ENCODE measurements around the gene NAA80.
"Not testable (repeated sequence)": the region's sequence is repeated elsewhere in the genome, so short reads cannot be mapped to it uniquely, and the experiment has no call there.

NAA80 gene

DNA sequence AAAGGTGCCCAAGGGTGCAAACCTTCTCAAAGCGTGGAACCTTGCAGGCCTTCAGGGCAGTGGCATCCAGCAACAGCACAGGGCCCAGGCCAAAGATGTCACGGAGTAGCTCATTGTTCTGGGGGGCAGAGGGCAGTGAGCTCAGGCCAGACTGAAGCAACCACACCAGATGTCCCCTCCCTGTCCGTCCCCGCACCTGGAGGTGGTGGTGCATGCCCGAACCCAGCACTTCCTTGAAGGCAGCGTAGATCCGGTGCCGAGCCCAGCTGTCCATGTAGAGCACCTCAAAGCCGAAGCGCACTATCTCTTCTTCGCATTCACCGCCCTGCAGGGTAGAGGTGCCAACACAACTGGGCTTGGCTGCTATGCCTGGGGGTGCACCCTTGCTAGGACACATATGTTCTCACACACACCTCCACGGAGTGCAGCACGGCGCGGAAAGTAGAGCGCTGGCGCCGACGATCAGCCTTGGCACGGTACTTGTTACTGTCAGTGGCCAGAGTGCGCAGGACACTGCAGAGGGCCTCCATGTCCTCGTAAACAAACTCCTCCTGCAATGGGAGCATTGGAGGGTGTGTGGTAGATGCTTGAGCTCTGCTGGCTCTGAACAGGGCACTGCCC, 10.7 kb downstream of the NAA80 start:
- DNase-seq = no peak

DNA sequence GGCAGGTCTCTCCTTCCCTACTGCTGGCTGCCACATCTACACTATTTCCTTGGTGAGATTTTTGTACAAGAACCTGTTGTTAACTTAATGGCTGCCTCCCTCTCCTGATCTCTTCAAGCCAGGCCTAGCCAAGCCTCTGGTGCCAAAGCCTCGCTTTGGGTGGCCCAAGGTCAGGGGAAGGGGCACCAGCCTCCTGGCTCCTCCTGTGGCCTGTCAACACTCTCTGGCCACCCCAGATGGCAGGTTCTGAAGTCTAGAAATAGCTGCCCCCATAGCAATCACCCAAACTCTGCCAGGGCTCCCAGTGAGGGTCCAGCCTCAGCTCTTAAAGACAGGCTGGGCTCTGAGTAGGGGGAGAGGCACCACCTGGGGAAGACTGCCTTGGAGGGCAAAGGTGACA, 11.9 kb downstream of the NAA80 start:
- DNase-seq = no peak

DNA sequence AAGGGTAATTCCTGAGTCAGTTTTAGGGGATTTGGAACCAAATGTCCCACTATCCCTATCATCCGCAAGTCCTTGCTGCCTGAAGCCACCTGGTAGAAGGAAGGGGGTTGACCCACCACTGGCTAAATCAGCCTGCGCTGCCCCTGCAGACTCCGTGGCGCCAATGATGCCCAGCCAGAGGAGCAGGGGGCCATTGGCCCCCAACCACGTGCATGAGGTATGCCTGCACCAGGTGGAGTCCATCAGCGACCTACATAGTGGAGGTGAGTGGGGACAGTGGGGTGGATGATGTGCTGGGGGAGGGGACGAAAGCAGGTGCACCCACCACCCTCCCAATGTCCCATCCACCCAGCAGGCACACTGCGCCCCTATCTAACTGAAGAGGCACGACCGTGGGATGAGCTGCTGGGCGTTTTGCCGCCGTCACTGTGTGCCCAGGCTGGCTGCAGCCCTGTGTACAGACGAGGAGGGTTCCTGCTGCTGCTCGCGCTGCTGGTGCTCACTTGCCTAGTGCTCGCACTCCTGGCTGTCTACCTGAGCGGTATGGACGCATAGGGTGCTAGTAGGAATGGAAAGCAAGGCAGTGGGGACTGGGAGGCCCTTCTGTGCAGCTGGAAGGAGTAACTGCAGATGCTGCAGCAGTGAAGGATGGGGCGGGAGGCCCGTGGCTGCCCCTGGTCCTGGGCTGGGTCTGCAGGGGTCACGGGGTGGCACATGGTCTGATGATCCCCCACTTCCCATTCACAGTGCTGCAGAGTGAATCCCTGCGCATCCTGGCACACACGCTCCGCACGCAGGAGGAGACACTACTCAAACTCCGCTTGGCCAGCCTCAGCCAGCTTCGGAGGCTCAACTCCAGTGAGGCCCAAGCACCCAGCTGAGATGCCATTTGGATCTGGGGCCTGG, 12.6 kb downstream of the NAA80 start:
- DNase-seq = no peak

DNA sequence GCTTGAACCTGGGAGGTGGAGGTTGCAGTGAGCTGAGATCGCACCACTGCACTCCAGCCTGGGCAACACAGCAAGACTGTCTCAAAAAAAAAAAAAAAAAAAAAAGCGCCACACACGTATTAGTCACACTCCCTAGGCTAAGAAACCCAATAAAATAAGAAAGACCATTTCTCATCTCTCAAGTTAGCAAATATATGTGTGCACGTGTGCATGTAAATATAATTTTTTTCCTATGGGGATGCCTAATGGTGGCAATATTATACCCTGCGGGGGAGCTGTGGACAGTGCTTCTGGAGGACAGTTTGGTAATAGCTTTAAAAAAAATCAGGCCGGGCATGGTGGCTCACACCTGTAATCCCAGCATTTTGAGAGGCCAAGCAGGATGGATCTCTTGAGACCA, 15.1 kb downstream of the NAA80 start:
- DNase-seq = not testable (repeated sequence)

DNA sequence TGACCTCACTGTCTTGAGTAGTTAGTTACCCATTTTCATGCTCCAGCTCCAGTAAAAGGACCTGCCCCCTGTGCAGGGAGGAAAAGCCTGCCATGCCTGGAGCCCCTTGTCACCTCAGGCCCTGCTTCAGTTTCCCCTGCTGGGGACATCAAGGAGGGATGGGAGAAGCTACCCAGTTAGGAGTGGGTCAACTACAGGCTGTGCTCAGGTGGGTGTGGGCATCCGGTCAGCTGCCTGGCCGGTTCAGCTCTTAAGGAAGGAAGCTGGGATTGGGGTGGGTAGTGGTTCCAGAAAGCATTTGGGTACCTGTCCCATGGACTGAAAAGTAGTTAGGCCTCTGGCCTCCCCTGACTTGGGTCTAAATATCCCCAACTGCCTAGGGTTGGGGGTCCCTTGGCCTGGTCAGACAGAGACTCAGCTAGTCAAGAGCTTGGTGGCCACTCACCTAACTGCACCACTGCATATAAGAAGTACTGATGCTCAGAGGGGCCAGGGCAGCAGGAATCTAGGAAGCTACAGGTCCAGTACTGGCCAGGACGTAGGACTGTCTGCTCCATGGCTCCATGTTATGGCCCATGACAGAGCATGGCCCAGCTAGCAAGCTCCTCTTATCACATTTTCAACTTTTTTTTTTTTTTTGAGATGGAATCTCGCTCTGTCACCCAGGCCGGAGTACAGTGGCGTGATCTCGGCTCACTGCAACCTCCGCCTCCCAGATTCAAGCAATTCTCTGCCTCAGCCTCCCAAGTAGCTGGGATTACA, 19.8 kb downstream of the NAA80 start:
- DNase-seq = no peak

DNA sequence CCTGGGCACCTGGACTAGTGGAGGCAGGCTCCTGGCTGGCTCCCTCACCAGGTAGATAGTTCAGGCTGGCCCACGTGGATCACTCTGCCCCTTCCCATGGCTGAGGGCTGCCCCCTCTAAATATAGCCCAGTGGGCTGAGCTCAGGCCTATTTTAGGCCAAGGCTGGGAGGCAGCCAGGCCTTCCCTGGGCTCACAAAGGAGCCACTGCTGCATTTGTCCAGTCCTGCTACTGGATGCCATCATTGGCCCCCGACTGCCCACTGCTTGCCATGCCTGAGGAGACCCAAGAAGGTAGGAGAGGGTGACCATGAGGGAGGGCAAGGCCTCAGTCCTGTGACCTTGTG, 20.4 kb downstream of the NAA80 start, which contains the start of gene LSMEM2:
TSS of gene LSMEM2 (plus strand) at position 208 of the 345 bp plus-strand sequence. CDS start at position 235, 27 bp downstream.
- no peak for DNase-seq

DNA sequence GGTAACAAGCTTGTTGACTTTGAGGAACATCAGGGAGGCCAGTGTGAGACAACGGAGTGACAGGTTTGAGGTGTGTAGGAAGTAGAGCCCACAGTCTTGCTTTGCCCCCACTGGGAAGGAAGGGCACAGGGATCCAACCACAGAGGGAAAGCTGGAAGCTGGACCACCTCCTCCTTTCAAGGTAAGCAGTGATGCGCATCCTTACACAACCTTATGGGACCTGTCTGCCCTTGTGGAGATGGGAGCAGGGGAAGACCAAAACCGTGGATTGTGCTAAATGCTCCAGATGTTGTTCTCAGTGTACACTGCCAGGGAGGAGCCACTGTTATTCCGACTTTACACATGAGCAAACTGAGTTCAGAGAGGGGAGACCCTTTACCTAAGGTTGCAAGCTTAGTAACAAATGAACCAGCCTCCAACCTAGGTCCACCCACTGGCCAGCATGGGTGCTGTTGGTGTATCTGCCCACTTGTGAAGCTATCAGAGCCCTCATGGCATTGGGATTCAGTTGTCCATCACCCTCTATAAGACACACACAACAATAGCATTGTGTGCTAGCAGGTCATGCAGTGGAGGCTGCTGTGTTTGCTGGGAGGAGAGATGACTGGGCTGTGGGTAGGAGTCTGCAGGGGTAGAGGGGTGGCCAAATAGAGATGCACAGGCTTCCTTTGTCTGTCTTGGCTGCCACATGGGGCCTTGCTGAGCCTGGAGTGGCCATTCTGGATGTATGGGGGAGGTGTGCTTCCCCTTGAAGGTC, 20.9 kb downstream of the NAA80 start:
- DNase-seq = no peak

DNA sequence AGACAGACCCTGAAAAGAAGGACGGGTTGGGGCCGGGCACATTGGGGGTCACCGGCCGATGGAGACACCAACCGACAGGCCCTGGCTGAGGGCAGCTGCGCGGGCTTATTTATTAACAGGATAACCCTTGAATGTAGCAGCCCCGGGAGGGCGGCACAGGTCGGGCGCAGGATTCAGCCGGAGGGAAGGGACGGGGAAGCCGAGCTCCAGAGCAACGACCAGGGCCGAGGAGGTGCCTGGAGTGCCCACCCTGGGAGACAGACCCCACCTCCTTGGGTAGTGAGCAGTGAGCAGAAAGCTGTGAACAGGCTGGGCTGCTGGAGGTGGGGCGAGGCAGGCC, 22.5 kb downstream of the NAA80 start:
- DNase-seq = no peak

DNA sequence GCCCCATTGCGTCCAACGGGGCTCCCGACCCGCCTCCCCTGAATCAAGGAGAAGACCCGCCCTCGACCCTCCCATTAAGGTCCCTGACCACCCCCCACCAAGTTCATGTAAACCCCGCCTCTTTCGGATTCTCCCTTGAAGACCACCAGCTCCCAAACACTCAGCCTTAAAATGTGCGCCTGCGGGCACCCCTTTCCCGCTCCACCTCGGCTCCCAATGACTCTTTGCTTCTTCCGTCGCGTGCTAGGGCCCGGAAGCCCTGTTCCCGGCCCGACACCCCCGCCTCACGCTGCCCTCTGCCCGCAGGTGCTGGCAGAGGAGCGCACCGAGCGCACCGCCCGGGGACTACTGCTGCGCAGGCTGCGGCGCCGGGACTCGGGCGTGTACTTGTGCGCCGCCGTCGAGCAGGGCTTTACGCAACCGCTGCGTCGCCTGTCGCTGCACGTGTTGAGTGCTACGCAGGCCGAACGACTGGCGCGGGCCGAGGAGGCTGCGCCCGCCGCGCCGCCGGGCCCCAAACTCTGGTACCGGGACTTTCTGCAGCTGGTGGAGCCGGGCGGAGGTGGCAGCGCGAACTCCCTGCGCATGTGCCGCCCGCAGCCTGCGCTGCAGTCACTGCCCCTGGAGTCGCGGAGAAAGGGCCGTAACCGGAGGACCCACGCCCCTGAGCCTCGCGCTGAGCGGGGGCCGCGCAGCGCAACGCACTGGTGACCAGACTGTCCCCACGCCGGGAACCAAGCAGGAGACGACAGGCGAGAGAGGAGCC, 23.0 kb downstream of the NAA80 start:
- DNase-seq = no peak

DNA sequence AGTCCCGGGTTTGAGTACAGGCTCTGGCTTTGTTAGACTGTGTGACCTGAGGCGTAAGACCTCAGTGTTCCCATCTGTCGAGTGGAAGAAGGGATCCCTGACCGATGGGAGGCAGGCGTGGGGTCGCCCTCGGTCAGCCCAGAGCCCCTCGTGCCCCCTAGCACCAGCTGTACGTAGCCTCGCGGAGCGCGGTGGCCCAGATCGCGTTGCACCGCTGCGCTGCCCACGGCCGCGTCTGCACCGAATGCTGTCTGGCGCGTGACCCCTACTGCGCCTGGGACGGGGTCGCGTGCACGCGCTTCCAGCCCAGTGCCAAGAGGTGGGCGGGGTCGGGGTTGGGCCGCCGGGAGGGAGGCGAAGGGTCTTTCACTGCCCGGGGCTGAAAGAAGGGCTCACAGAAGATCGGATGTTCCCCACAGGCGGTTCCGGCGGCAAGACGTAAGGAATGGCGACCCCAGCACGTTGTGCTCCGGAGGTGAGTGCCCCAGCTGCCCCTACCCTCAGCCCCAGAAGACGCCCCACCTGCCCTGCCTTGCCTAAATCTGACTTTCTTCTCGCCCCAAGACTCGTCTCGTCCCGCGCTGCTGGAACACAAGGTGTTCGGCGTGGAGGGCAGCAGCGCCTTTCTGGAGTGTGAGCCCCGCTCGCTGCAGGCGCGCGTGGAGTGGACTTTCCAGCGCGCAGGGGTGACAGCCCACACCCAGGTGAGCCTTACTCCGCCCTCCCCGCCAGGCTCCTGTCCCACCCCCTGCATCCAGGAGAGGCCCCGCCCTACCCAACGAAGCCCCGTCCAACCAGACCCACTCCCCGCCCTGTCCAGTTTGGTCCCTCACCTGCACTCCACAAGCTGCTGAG, 23.8 kb downstream of the NAA80 start:
- DNase-seq = no peak

DNA sequence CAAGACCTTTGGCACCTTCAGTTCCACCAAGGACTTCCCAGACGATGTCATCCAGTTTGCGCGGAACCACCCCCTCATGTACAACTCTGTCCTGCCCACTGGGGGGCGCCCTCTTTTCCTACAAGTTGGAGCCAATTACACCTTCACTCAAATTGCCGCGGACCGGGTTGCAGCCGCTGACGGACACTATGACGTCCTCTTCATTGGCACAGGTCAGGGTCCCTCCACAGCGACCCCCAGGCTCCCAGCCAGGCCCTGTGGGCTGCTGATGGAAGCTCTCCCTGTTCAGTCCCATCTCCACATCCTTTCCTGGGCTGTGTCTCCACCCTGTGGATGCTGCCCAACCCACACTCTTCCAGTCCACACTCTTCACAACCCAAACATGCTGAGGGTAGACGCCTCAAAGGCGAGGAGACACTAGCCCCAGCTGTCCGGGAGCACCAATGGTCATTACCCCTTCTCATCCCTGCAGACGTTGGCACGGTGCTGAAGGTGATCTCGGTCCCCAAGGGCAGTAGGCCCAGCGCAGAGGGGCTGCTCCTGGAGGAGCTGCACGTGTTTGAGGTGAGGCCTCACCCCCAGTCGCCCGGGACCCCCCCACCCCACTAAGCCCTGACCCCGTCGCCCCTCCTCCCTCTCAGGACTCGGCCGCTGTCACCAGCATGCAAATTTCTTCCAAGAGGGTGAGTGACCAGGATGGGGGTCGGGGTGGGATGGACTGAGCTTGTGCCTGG, 24.7 kb downstream of the NAA80 start:
- no peak for DNase-seq

DNA sequence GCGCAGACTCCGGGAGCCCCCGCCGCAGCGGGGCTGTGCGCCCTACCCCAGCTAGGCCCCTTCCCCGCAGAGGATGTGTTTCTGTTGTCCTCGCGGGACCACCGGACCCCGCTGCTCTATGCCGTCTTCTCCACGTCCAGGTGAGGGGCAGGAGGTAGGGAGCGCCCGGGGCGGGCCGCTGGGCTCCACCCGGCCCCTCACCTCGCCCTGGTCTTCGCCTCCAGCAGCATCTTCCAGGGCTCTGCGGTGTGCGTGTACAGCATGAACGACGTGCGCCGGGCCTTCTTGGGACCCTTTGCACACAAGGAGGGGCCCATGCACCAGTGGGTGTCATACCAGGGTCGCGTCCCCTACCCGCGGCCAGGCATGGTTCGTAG, 25.5 kb downstream of the NAA80 start:
- DNase-seq = no peak

DNA sequence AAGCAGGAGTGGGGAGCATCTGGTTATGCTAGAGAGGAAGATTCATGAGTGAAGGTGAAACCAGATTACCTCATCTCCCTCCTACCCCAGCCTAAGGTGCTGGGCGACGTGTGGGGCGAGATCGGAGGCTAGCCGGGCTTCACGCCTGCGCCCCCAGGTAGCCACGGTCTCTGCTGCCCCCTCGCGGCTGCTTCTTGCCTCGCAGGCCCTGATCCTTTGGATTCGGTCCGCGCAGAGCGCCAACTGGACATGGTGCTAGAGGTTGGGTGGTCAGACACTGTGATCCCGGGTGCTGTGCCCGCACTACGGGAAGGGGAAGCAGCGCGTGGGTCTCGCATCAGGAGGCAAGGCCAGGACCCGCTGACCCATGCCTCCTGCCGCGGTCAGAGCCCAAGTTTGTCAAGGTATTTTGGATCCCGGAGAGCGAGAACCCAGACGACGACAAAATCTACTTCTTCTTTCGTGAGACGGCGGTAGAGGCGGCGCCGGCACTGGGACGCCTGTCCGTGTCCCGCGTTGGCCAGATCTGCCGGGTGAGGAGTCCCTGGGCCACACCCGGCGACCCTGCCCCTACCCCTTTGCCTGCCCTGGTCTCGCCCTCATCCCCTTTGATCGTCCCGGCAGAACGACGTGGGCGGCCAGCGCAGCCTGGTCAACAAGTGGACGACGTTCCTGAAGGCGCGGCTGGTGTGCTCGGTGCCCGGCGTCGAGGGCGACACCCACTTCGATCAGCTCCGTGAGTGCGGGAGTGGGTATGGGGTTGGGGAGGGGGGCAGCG, 26.1 kb downstream of the NAA80 start:
- no peak for DNase-seq

DNA sequence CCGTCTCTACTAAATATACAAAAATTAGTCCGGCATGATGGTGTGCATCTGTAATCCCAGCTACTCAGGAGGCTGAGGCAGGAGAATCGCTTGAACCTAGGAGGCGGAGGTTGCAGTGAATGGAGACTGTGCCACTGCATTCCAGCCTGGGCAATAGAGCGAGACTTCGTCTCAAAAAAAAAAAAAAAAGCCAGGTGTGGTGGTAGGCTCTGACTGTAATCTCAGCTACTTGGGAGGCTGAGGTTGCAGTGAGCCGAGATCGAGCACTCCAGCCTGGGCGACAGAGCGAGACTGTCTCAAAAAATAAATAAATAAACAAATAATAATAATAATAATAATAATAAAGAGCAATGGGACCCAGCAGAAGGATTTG, 26.7 kb downstream of the NAA80 start:
- not testable (repeated sequence) for DNase-seq

DNA sequence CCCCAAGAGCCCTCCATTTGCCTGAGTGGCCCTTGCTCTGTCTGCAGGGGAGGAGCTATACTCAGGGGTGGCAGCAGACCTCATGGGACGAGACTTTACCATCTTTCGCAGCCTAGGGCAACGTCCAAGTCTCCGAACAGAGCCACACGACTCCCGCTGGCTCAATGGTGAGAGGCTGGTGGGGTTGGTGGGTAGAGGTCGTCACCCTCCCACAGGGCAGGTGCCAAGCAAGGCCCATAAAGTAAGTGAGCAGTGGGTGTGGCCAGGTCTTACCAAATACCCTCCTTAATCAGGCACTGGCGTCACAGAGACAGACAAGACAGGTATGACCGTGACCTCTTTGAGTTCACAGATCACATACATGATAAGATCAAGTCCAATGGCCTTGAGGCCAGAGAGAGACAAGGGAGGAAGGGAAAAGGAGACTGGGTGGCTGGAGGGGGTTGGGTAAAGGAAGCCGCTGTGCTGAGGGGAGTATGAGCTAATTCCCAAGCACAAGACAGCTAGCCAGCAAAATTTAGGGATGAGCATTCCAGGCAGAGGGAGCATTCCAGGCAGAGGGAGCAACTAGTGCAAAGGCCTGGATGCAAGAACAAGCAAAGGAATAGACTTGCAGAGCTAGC, 27.8 kb downstream of the NAA80 start:
- no peak for DNase-seq

DNA sequence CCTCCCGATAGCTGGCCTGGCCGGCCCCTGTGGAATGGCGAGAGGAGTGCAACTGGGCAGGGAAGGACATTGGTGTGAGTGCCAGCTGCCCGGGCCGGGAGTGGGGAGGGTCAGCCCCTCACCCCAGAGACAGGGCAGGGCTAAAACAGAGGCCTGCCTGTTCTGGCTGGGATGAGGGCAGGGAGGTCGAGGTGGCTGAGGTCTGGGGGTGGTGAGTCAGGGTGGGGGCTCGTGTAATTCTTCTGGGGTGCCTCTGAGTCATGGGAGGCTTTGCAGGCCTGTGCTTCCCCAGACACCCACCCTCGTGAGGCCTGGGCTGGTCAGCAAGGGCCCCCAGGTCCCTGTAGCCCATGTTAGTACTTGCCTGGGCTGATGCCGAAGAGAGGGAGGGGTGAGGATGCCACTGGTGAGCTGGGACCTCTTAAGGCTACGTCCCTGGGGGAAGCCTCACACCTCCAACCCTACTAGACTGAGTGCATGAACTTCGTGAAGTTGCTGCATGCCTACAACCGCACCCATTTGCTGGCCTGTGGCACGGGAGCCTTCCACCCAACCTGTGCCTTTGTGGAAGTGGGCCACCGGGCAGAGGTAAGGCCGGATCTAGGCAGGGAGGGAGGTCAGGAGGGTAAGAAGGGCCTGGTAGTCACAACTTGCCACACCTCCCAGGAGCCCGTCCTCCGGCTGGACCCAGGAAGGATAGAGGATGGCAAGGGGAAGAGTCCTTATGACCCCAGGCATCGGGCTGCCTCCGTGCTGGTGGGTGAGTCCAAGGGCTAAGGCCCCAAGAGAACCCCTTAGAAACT, 28.6 kb downstream of the NAA80 start:
- no peak for DNase-seq

DNA sequence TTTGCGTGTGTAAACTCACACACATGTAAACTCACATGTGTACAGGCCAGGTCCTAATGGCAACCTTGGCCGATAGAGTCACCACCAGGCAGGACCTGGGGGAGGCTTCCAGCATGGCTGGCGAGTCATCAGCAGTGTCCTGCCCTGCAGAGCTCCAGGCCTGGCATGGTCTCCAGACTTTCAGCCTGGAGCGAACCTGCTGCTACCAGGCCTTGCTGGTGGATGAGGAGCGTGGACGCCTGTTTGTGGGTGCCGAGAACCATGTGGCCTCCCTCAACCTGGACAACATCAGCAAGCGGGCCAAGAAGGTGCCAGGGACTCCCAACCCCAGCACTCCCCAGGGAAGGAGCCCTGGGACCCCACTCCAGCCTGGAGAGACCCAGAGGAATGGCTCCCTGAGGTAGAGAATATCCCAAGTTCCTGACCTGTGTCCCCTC, 29.2 kb downstream of the NAA80 start:
- DNase-seq = no peak

DNA sequence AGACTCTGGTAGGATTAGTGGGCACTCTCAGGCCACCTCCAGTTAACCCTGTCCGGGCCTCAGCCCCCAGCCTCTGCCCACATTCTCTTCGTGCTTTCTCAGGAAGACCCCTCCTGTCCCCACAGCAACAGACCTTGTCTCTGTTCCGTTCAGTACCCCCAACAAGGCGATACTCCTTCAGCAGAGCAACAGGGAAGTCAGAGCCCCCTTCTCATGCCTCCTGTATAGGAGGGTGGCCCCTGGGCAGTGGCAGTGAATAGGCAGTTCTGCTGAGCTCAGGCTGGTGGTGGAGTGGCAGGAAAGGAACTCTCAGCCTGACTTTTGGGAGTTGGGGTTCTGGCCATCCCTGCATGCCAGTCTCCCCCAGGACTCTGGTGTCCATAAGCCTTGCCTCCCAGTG, 29.7 kb downstream of the NAA80 start:
- DNase-seq = no peak
